WTC11 (cell line): ENCODE data around the gene PCDHGA9. TPM values are rescaled to one million over a fixed set of nuclear protein-coding genes. Genes with fewer than 3 reads are reported as not detected.
A peak's percentile ranks its signal among the peaks of the same experiment; 100 is the strongest.

Source experiments
- ATAC-seq: fragments of 200-7000 bp; cut with Tn5 transposase; 2 replicates; pipeline ENCODE4 v1.10.0; 2021; ENCODE audit warnings: mild to moderate bottlenecking, moderate library complexity
- CTCF ChIA-PET: fragments of 300-600 bp; sonication (Branson Sonifier 250); formaldehyde crosslinking; loops from one replicate; lab custom pipeline; 2021; ENCODE audit warnings: antibody characterized with exemption; lab: Charles Lee
- POLR2A ChIA-PET: fragments of 350-600 bp; sonication (Branson Sonifier 250); formaldehyde crosslinking; loops from one replicate; lab custom pipeline; 2021; ENCODE audit warnings: antibody characterized with exemption; lab: Charles Lee
- DNase-seq: peaks from one replicate; pipeline ENCODE4 v3.0.0; 2021; ENCODE audit warnings: low spot score
- H3K27ac Mint-ChIP-seq: 2 replicates; pipeline ENCODE4 v1.8.0; 2021; ENCODE audit warnings: mixed read lengths
- H3K27me3 Mint-ChIP-seq: 2 replicates; pipeline ENCODE4 v1.8.0; 2021; ENCODE audit warnings: low read depth, mild to moderate bottlenecking, moderate library complexity, mixed read lengths
- H3K36me3 Mint-ChIP-seq: 2 replicates; pipeline ENCODE4 v1.8.0; 2021; ENCODE audit warnings: mixed read lengths
- H3K4me1 Mint-ChIP-seq: 2 replicates; pipeline ENCODE4 v1.8.0; 2022; ENCODE audit warnings: mixed read lengths
- H3K4me3 Mint-ChIP-seq: 2 replicates; pipeline ENCODE4 v1.8.0; 2021; ENCODE audit warnings: mild to moderate bottlenecking, moderate library complexity, mixed read lengths
- H3K9me3 Mint-ChIP-seq: 2 replicates; pipeline ENCODE4 v1.8.0; 2021; ENCODE audit warnings: mixed read lengths
- ATF3 ChIP-seq: sonication (generic); formaldehyde crosslinking; conservative IDR thresholded peaks from 2 replicates; pipeline ENCODE4 v1.8.1; 2022; ENCODE audit warnings: mild to moderate bottlenecking, missing genetic modification reagents
- CREM ChIP-seq: sonication (generic); formaldehyde crosslinking; IDR thresholded peaks from 2 replicates; pipeline ENCODE4 v1.8.1; 2022; ENCODE audit warnings: mild to moderate bottlenecking, missing genetic modification reagents, moderate library complexity
- E2F1 ChIP-seq: sonication (generic); formaldehyde crosslinking; IDR thresholded peaks from 2 replicates; pipeline ENCODE4 v1.8.0; 2022; ENCODE audit warnings: mild to moderate bottlenecking, missing genetic modification reagents
- FOXP1 ChIP-seq: sonication (generic); formaldehyde crosslinking; IDR thresholded peaks from 2 replicates; pipeline ENCODE4 v1.8.0; 2022; ENCODE audit warnings: missing genetic modification reagents, mild to moderate bottlenecking, moderate library complexity, borderline replicate concordance
- IRF2 ChIP-seq: sonication (generic); formaldehyde crosslinking; IDR thresholded peaks from 2 replicates; pipeline ENCODE4 v1.8.0; 2022; ENCODE audit warnings: low read depth, missing genetic modification reagents, borderline replicate concordance
- KAT7 ChIP-seq: sonication (generic); formaldehyde crosslinking; IDR thresholded peaks from 2 replicates; pipeline ENCODE4 v1.8.1; 2023; ENCODE audit warnings: missing genetic modification reagents, mild to moderate bottlenecking, borderline replicate concordance
- NR2C2 ChIP-seq: sonication (generic); formaldehyde crosslinking; IDR thresholded peaks from 2 replicates; pipeline ENCODE4 v1.8.0; 2022; ENCODE audit warnings: mild to moderate bottlenecking, missing genetic modification reagents
- RELA ChIP-seq: sonication (generic); formaldehyde crosslinking; IDR thresholded peaks from 2 replicates; pipeline ENCODE4 v1.8.1; 2022; ENCODE audit warnings: missing genetic modification reagents, mild to moderate bottlenecking, borderline replicate concordance
- TCF7 ChIP-seq: sonication (generic); formaldehyde crosslinking; IDR thresholded peaks from 2 replicates; pipeline ENCODE4 v1.8.0; 2022; ENCODE audit warnings: mild to moderate bottlenecking, low read depth, missing genetic modification reagents, moderate library complexity
- TEAD1 ChIP-seq: sonication (generic); formaldehyde crosslinking; IDR thresholded peaks from 2 replicates; pipeline ENCODE4 v1.8.0; 2022; ENCODE audit warnings: mild to moderate bottlenecking, missing genetic modification reagents
- TP53 ChIP-seq: sonication (generic); formaldehyde crosslinking; IDR thresholded peaks from 2 replicates; pipeline ENCODE4 v1.8.1; 2023; ENCODE audit warnings: mild to moderate bottlenecking, missing genetic modification reagents
- USF1 ChIP-seq: sonication (generic); formaldehyde crosslinking; IDR thresholded peaks from 2 replicates; pipeline ENCODE4 v1.8.0; 2022; ENCODE audit warnings: mild to moderate bottlenecking, missing genetic modification reagents
- ZBTB43 ChIP-seq: sonication (generic); formaldehyde crosslinking; IDR thresholded peaks from 2 replicates; pipeline ENCODE4 v1.8.1; 2023; ENCODE audit warnings: mild to moderate bottlenecking, missing genetic modification reagents
- ZNF121 ChIP-seq: sonication (generic); formaldehyde crosslinking; IDR thresholded peaks from 2 replicates; pipeline ENCODE4 v1.8.0; 2023; ENCODE audit warnings: missing genetic modification reagents
- ZNF232 ChIP-seq: sonication (generic); formaldehyde crosslinking; IDR thresholded peaks from 2 replicates; pipeline ENCODE4 v1.8.0; 2022; ENCODE audit warnings: mild to moderate bottlenecking, missing genetic modification reagents
- ZNF263 ChIP-seq: sonication (generic); formaldehyde crosslinking; IDR thresholded peaks from 2 replicates; pipeline ENCODE4 v1.8.1; 2022; ENCODE audit warnings: low read depth, mild to moderate bottlenecking, moderate library complexity, missing genetic modification reagents
- ZNF396 ChIP-seq: fragments of 250-450 bp; sonication (Bioruptor Pico); IDR thresholded peaks from 2 replicates; pipeline ENCODE4 v1.8.0; 2021; ENCODE audit warnings: mild to moderate bottlenecking, moderate library complexity, borderline replicate concordance
- ZNF423 ChIP-seq: fragments of 250-450 bp; sonication (Bioruptor Pico); IDR thresholded peaks from 2 replicates; pipeline ENCODE4 v2.1.2; 2022; ENCODE audit warnings: mild to moderate bottlenecking, moderate library complexity
- total RNA-seq: library from RNA; stranded (reverse); gene quantifications from 3 replicates; pipeline ENCODE4 v1.2.3, GENCODE V29; 2021

Gene PCDHGA9
- total RNA-seq, 1 experiment from 2014 or later, result 2.9 TPM

- no peak for ATAC-seq
- ChIA-PET CTCF (interaction anchor here (1.1 to 3.5 kb wide), 7 partner anchors 15 to 178 kb away, joined by 3 to 24 read pairs (median 6); partner anchors contain the start of genes PCDHB14, PCDHGA6, PCDHGB3 and PCDHGB6), POLR2A (no interaction called here)
- TF ChIP-seq TP53 (CRISPR knock-in tag), result no peak
- TF ChIP-seq IRF2, result 0 out of 2 replicates have a peak, but pooled peaks have one; percentile 60
- TF ChIP-seq TEAD1 (CRISPR knock-in tag), result no peak
- TF ChIP-seq USF1, result no peak
- TF ChIP-seq RELA (CRISPR knock-in tag), result no peak
- no peak for TF ChIP-seq FOXP1 (CRISPR knock-in tag)
- TF ChIP-seq ZNF423 (CRISPR knock-in tag), result no peak
- TF ChIP-seq TCF7, result no peak
- TF ChIP-seq NR2C2 (CRISPR knock-in tag), result no peak
- TF ChIP-seq CREM (CRISPR knock-in tag), result no peak
- TF ChIP-seq ATF3 (CRISPR knock-in tag), result 0 out of 2 replicates have a peak, but pooled peaks have one; percentile 59
- TF ChIP-seq ZNF121, result no peak
- peak; percentile 30; the same call in 1 of the 2 replicates for TF ChIP-seq ZBTB43 (CRISPR knock-in tag)
- no peak for TF ChIP-seq E2F1 (CRISPR knock-in tag)
- Mint-ChIP-seq H3K4me3 (peak overlapping the region; percentile 2; the same call in 1 of the 2 replicates), H3K36me3 (peaks cover 64% of the 10 kb centered on the region), H3K4me1 (0 out of 2 replicates have a peak, but pooled peaks cover 3% of the 10 kb centered on the region), H3K27me3 (peaks cover 27% of the 10 kb centered on the region), H3K27ac (no peak overlapping the region), H3K9me3 (peaks cover 68% of the 10 kb centered on the region)
- DNase-seq, result no peak
Measured at GRCh38 chr5:141389153-141390042, 13.2 kb upstream of the PCDHGA9 start.

- Mint-ChIP-seq H3K4me1 (0 out of 2 replicates have a peak, but pooled peaks cover 3% of the 10 kb centered on the region), H3K9me3 (peaks cover 68% of the 10 kb centered on the region), H3K36me3 (peaks cover 78% of the 10 kb centered on the region), H3K27ac (no peak within 1 kb of the TSS), H3K4me3 (no peak within 1 kb of the TSS), H3K27me3 (peaks cover 23% of the 10 kb centered on the region)
- no peak for TF ChIP-seq ZNF232 (CRISPR knock-in tag)
- TF ChIP-seq ZNF396, result no peak
- TF ChIP-seq KAT7 (CRISPR knock-in tag), result no peak
- no peak for TF ChIP-seq ZNF263 (CRISPR knock-in tag)
- TF ChIP-seq NR2C2 (CRISPR knock-in tag), result no peak
- ChIA-PET POLR2A (no interaction called here), CTCF (interaction anchor here (1.2 to 3.5 kb wide), 4 partner anchors 10 to 237 kb away, joined by 3 to 17 read pairs (median 4); partner anchors contain the start of genes PCDHGA10, PCDHGA9 and PCDHGB6)
- DNase-seq, result no peak
- ATAC-seq, result no peak
Measured at GRCh38 chr5:141392429-141393198, 10.0 kb upstream of the PCDHGA9 start, which contains the start of gene PCDHGA8. TSS of gene PCDHGA8 (plus strand) at chr5:141392633. CDS start at chr5:141392814, 181 bp downstream.
